RPMI8226 (cell line): Measurements from ENCODE around the gene IFIT1B.
A peak's percentile ranks its signal among the peaks of the same experiment; 100 is the strongest.
"Not testable (repeated sequence)": the region's sequence is repeated elsewhere in the genome, so short reads cannot be mapped to it uniquely, and the experiment has no call there.

Experiments used
- DNase-seq: peaks from one replicate; pipeline ENCODE4 v3.0.0-alpha.2; 2015

The IFIT1B gene

GRCh38 chr10:89384474-89385340 is 6.9 kb downstream of the IFIT1B start:
- DNase-seq, result peak; percentile 60

GRCh38 chr10:89388806-89389205 is 10.9 kb downstream of the IFIT1B start:
- DNase-seq, result no peak

GRCh38 chr10:89389254-89389653 is 11.4 kb downstream of the IFIT1B start:
- DNase-seq, result peak; percentile 47

- DNase-seq, result peak; percentile 75
These were observed 12.8 kb downstream of the IFIT1B start for GRCh38 chr10:89390476-89391225.

GRCh38 chr10:89391226-89391576 is 13.3 kb downstream of the IFIT1B start:
- DNase-seq, result not testable (repeated sequence)

GRCh38 chr10:89391907-89392756 is 14.3 kb downstream of the IFIT1B start, which contains the start of gene IFIT1:
IFIT1 (plus strand) TSS chr10:89392623; CDS start chr10:89392713, 90 bp downstream.
- peak; percentile 91 for DNase-seq

- peak; percentile 61 for DNase-seq
These were observed 15.1 kb downstream of the IFIT1B start for GRCh38 chr10:89392974-89393373.

GRCh38 chr10:89393898-89394297 is 16.0 kb downstream of the IFIT1B start:
- DNase-seq, result no peak

- DNase-seq, result no peak
These were observed 17.3 kb downstream of the IFIT1B start for GRCh38 chr10:89395141-89395540.

- DNase-seq, result no peak
These were observed 20.3 kb downstream of the IFIT1B start for GRCh38 chr10:89398003-89398749.

GRCh38 chr10:89399956-89400355 is 22.1 kb downstream of the IFIT1B start:
- DNase-seq, result no peak

GRCh38 chr10:89403043-89403442 is 25.2 kb downstream of the IFIT1B start:
- DNase-seq, result no peak

GRCh38 chr10:89404104-89405047 is 26.5 kb downstream of the IFIT1B start:
- DNase-seq, result no peak

GRCh38 chr10:89406178-89406577 is 28.3 kb downstream of the IFIT1B start:
- DNase-seq, result not testable (repeated sequence)

GRCh38 chr10:89407792-89408191 is 29.9 kb downstream of the IFIT1B start:
- DNase-seq, result not testable (repeated sequence)

- not testable (repeated sequence) for DNase-seq
These were observed 31.4 kb downstream of the IFIT1B start for GRCh38 chr10:89409282-89409681.

- not testable (repeated sequence) for DNase-seq
These were observed 32.7 kb downstream of the IFIT1B start for GRCh38 chr10:89410551-89410950.

GRCh38 chr10:89411135-89411534 is 33.3 kb downstream of the IFIT1B start:
- DNase-seq, result not testable (repeated sequence)

GRCh38 chr10:89412276-89412675 is 34.4 kb downstream of the IFIT1B start:
- DNase-seq, result not testable (repeated sequence)

- DNase-seq, result no peak
These were observed 35.6 kb downstream of the IFIT1B start for GRCh38 chr10:89413398-89413912.
